Activated CD8-positive, alpha-beta memory T cell treated with anti-CD3 and anti-CD28 coated beads, Interleukin-2, amount 50 U/mL, for 24 hours (primary cell): Measurements from ENCODE around the gene CABLES2.

Source experiments
- DNase-seq: peaks from one replicate; pipeline ENCODE4 v3.0.0-alpha.2; 2020; ENCODE audit errors: extremely low read depth

Gene CABLES2, protein sequence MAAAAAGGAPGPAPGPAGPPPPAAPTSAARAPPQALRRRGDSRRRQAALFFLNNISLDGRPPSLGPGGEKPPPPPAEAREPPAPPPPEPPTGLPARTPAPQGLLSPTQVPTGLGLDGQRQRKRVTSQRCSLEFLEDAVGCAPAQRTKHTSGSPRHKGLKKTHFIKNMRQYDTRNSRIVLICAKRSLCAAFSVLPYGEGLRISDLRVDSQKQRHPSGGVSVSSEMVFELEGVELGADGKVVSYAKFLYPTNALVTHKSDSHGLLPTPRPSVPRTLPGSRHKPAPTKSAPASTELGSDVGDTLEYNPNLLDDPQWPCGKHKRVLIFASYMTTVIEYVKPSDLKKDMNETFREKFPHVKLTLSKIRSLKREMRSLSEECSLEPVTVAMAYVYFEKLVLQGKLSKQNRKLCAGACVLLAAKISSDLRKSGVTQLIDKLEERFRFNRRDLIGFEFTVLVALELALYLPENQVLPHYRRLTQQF

DNA sequence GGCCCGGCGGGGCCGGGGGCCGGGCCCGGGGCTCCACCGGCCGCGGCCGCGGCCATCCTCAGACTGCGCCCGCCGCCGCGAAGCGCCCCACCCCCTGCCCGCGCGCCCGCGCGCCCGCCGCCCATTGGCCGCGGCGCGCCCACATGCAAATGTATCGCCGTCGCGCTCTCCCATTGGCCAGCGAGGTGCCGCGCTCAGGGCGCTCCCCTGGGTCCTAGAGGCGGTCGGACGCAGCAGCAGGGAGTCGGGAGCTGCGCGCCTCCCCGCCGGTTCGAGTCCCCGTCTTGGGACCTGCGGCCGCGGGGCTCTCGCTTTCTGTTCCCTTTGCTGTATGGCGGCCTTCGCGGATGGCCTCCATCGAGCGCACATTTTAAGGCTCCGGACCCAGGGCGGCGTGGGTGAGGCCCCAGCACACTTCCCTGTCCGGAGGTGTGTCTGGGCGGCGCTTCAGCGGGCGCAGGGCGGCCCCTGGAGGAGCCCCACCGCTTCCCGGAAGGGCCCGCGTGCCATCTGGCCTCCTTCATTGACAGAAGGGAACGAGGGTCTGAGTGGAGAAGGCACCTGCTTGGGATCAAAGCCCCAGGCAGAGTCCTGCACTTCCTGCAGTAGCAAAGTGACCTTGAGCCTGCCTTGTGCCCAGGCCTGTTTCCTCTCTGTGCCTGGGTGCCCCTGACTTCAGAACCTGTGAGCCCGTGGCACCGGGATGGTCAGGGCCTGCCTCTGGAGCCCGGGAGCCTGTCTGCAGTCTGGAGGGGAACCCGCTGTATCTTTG, at the start of gene CABLES2:
CABLES2 (minus strand) TSS at position 65 of the 772 bp plus-strand sequence; CDS start at position 56, 9 bp downstream.
- peak; percentile 73 for DNase-seq

DNA sequence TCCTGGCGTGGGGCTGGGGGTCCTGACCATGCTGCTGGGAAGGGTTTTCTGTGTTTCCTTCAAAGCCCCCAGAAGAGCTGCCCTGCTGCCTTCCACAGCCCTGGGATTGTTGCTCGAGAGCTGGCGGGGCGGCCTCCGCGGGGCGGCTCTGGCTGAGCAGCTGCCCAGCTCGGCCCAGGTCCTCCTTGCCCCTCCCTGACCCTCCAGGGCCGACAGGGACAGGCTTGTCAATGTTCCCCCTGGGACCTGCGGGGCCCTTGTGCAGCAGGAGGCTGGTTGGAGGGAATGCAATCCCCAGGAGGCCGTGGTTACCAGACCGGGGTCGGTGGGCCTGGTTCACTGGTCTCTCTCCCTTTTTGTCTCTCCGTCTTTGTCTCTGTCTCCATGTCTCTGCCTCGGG, 48.8 kb upstream of the CABLES2 start:
- no peak for DNase-seq

DNA sequence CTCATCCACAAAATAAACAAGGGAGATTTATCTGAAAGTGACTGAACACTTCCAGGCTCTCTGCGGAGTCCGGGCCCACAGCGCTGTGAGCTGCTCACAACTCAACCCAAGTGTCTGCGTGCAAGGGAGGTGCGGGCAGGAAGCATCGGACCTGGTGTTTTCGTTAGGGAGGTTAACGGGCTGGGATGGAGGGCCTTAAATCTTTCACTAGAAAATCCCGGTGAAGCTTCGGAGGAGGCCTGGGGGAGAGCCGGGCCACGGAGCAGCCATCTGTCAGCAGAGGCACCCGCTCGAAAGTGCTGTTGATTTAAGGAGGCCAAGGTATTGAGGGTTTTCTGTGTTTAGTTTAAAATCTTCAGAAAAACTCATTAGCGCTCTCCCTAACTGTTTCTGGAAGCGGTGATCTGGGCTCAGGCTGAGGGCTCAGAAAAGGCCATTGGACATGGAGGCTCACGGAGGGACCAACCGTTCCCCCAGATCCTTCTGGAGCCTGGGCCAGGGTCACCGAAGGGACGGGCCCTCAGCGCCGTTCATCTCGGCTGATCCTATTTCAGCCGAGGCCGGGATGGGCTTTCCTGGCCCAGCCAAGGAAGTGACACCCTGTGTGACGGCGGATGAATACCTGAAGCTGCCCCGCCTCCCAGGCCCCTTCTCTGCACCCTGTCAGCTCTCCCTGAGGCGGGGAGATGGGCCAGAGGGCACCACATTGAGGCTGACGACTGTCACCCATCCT, 48.0 kb upstream of the CABLES2 start:
- no peak for DNase-seq

DNA sequence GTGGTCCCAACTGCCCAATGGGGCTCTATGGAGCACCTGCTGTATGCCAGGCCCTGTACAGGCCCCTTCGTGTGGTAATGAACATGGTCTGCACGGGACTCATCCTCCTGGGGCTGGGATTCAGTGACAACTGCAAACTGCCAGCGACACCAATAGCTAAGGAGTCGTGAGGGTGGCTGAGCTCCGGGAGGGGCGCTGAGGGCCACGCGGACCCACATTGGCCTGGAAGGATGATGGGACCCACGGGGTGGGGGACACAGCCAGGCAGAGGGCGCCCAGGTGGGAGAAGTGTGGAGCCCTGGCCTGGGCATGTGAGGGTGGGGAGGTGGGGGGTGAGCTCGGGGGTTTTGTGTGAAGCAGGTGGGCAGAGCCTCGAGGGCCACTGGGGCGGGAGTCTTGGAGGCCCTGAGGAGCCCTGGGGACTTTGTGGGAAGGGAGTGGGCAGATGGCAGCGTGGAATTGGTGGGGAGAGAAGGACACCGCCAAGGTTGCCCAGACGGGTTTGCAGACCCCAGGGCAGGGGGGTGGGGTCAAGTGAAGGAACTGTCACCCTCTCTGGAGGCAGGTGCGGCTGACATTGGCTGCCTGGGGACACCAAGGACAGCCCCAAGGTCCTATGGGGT, 46.2 kb upstream of the CABLES2 start:
- no peak for DNase-seq

DNA sequence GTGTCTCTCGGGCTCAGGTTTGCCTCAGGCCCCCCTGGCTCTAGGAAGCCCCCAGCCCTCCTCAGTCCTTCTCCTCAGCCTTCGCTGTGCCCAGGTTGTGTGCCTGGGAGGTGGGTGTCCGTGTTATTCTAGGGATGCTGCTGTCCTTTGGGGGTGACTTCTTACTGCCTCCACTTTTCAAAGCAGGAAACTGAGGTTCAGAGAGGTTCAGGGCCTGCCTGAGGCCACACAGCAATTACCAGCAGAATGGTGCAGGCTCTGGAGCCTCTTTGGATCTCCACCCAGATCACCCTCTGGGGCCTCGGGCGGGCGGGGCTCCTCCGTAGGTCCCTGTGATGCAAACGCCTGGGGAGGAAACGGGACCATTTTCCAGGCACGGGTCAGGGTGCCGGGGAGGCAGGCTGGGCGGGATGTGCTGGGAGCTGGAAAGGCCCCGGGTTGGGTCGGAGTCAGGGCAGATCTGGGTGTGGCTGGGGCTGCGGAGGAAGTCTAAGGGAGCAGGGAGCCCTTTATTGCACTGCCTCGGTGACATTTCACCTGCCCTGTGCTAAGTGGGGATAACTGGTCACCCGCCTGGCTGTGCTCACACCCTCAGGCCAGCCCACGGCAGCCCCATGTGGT, 45.5 kb upstream of the CABLES2 start:
- DNase-seq: no peak

DNA sequence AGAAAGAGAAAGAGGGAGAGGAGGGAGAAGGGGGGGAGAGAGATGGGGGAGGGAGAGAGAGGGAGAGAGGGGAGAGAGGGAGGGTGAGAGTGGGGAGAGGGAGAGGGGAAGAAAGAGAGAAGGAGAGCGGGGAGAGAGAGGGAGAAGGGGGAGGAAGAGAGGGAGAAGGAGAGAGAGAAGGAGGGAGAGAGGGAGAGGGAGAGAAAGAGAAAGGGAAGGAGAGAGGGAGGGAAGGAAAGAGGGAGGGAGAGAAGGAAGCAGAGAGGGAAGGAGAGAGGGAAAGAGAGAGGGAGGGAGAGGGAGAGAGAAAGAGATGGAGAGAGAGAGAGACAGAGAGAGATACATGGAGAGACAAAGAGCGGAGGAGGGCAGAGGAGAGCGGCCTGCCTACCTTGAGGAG, 44.9 kb upstream of the CABLES2 start:
- no peak for DNase-seq

DNA sequence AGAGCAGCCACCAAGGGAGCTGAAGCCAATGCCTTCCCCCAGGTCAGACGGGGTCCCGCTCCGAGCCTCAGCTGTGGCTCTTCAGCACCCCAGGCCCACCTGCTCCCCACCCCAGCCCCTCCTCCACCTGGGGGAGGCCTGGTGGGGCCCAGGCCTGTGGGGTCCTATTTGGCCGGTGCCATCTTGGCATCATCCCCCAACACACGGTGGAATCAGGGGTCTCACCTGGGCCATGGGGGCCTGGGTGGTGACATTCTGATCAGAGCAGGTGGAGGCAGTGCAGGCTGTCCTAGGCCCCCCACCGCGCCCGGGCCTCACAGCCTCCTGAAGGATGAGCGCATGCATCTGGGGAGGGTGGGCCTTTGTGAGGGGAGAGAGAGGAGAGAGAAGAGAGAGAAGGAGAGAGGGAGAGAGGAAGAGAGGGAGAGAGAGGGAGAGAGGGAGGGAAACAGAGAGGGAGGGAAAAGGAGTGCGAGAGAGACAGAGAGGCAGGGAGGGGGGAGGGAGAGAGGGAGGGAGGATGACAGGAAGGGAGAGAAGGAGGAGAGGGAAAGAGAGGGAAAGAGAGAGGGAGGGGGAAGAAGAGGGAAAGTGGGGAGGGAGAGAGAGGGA, 44.2 kb upstream of the CABLES2 start:
- no peak for DNase-seq

DNA sequence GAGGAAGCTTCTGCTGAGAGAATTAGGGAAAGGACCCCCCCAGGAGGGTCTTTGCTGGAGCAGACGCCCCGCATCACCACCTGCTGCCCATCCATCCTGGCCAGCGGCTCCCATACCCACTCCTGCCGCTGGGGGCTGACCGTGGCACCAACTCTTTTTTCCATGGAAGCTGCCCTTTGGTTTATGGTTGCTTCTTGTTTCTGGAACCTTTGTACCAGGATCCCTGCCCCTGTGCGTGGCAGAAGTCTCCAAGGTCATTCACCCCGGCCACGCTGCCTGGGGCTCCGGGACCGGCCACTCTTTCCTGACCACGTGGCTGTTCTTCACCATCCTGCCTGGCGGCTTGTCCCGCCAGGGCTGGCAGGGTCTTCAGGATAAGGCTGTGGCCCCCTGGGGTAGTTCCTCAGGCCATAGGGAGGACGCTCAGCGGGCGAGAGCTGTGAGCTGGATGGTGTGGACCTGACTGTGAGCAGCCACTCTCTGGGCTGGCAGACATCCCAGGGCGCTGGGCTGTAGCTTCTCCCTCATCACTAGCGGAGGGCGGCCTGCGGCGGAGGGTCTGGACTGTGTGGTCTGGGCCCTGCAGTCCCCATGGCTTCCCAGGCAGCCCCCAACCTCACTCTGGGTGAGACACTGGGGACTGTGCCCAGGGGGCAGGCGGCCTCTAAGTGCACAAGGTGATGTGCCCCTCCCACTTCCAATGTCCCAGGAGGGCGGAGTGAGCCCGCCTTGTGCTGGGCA, 43.0 kb upstream of the CABLES2 start:
- DNase-seq: no peak

DNA sequence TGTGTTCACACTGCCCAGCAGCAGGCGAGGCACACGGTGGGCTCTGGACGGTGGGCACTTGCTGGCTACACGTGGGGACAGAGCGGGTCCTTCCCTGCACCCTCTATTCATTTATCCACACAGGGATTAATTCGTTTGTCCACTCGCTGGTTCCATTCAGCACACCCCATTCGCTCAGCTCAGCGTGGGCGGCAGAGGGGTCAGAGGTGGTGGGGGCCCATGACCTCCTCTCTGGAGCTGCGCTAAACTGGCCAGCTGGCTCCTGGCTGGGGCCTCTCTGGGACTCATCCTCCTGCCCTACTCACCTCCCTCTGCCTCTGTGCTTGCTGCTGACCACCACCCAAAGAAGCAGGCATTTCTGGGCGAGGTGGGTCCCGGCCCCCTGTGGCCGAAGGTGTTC, 41.7 kb upstream of the CABLES2 start:
- no peak for DNase-seq

DNA sequence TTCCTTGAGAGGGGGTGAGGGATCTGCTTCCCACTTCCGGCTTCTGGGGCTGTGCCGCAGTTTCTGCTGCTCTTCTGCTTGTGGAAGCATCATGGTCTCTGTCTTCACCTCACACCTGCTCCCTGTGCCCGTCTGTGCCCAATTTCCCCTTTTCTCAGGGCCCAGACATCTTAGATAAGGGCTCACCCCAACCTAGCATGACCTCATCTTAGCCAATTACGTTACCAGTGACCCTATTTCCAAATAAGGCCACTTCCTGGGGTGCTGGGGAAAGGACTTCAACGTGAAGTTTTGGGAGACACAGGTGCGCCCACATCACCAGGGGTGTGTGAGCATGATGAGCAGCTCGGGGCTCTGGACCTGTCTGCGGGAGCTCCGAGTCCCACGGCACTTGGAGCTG, 41.0 kb upstream of the CABLES2 start:
- no peak for DNase-seq

DNA sequence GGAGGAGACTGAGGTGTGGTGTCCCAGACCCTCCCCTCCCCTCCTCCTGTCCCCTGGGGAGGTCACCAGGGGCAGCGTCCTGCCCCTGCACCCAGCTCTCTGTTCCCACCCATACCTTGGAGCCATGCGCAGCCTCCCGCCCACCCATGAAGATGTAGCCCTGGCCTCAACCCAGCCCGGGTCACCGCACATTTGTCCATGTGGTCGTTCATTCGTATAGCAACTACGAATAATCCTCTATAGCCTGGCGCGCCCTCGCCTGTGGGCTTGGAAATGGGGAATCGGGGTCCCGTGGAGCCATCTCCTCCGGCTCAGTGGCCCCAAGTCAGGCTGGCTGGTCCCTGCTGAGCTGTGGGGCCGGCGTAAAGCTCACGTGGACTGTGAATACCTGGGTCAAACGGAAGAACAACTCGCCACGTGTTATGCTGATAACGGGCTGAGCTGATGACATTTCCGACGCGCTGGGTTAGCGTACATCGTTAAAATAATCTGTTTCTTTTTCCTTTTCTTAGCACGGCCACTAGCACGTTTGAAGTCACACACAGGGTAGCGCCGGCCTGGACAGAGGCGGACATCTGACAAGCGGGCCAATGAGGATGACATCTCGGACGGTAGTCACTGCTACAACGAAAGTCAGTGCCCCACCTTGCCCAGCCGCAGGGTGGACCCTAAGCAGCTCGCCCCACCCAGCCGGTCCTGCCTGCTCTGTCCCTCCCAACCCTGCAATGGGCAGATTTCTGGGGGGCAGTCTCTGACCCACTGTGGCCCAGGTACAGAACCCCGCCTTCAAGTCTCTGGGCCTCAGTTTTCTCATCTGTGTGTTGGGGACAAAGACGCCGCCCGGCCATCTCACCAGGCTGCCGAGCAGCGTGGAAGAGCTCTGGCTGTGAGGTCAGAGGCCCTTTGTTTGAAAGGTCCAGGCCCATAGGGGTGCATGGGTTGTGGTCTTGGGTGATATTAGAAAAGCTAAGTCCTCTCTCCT, 40.1 kb upstream of the CABLES2 start:
- no peak for DNase-seq

DNA sequence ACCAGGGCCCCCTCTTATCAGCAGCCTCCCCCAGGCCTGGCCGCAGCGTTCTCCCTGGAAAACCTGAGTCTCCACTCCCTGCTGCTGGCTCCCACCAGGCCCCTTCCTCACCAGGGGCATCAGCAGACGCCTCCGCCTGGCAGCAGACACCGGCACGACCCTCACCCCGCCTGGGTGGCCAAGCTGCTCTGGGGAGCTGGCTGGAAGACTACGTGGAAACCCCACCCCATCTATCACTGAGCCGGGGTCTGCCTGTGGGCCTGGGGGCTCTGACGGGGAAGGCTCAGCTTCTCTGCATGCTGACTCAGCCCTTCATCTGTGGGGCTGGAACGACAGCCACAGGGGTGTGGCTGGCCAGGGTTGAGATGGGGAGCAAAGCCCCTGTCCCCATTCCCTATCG, 39.4 kb upstream of the CABLES2 start:
- DNase-seq: no peak

DNA sequence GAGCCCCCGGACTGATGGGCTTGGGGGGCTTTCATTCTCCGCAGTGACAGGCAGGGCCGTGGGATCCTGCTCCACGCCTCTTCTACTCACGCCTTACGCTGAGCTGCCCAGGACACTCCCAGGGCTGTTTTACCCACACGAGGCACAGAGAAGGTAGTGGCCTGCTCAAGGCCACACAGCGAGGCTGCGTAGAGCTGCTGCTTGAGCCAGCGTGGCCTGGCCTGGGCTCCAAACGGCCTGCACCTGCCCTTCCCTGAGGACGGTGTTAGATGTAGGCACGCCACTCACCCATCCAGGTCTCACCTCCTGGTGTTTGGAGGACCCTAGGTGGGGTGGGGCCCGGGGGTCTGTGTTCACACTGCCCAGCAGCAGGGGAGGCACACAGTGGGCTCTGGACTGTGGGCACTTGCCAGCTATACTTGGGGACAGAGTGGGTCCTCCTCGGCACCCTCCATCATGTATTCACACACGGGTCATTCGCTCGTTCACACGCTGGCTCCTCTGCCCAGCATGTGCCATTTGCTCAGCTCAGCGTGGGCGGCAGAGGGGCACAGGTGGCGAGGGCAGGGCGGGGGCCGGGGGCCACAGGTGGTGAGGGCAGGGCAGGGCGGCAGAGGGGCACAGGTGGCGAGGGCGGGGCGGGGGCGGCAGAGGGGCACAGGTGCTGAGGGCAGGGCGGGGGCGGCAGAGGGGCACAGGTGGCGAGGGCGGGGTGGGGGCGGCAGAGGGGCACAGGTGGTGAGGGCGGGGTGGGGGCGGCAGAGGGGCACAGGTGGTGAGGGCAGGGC, 38.7 kb upstream of the CABLES2 start:
- no peak for DNase-seq

DNA sequence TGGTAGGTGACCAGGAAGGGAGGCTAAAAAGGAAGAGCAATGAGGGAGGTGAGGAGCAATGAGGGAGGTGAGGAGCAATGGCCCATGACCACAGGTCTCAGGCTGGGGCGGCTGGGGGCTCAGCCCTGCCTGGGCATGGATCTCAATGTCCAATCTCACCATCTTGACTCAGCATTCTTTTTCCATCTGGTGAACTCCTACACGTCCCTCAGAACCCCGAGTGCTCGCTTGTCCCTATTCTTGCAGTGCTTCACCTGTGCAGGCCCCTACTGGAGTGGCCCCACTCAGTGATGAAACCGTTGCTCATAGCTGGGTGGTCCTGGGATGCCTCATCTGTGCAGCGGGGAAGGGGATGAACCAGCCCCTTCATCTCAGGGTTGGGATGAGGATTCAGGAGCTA, 37.2 kb upstream of the CABLES2 start:
- no peak for DNase-seq

DNA sequence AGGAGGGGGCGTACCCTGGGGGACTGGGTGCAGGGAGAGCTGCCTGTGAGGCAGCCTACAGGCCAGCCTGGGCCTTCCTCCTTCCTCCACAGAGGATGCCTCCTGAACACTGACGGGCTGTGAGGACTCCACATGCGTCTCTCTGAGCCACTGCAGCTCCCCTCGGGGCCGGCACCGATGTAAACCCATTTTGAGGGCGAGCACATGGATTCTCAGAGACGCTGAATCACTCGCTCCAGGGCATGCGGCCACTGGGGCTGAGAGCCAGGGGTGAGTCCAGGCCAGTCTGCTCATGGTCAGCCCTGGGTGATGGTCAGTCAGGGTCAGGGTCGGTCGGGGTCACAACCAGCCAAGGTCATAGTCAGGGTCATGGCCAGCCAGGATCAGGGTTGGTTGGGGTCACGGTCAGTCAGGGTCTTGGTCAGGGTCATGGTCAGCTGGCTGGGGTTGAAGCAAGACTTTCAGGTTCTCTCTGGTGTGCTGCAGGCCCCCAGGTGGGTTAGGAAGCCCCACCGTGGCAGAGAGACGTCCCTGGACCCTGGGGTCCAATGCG, 35.0 kb upstream of the CABLES2 start:
- no peak for DNase-seq

DNA sequence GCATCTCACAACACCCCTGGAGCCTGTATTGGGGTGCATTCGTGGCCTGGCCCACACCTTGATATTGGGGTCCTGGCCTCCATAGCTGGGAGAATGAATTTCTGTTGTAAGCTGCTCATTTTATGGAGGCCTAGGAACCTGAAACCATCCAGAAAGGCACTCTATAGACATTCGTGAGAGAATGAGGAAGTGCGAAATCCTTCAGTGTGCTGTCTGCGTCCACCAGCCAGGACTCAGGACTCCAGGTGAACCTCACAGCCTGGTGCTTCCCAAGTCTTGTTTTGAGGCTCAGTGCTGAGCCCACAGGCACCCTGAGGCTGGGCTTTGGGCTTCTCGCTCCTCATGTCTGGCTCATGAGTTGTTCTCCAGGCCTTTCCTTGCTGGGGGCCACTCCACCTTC, 32.1 kb upstream of the CABLES2 start:
- DNase-seq: no peak

DNA sequence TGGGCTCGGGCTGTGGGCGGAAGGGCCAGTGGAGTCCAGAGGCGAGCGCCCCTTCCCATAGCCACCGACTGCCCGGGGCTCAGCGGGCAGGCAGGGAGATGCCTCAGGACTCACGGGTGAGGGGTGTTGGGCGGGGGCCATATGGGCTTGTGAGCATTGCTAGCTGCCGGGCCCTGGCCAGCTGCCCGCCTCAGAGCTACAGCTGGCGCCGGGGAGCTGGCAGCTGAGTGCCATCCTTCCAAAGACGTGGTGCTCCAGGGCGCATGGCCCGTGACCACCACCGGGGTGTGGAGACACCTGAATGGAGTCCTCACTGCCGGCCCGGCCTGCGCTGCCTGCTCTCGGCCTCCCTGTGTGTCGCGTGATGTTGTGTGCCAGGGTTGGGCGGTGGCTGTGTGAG, 30.8 kb upstream of the CABLES2 start:
- DNase-seq: no peak

DNA sequence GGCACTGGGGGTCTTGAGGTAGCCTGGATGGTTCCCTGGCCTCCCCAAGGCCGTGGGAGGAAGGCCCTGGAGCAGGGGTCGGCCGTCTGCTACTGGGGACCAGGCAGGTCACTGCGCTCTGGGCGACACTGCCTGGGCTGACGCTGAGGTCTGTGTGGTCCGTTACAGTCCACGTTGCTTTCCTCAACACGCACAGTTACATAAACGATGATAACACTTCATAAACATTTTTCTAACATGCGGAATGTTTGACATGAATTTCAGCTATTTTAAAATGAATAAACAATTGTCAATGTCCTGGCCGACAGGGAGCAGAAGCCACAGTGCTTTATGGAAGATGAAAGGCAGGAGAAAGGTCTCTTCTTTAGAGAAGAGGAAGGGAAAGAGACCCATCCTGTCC, 30.4 kb upstream of the CABLES2 start:
- DNase-seq: no peak
